Left hindlimb (tissue), 1 donor: Measurements from ENCODE around the gene RIMKLA.
A peak's percentile ranks its signal among the peaks of the same experiment; 100 is the strongest.

ENCODE experiments used
- DNase-seq: peaks from one replicate; pipeline ENCODE4 v3.0.0-alpha.2; 2018

RIMKLA gene

DNA sequence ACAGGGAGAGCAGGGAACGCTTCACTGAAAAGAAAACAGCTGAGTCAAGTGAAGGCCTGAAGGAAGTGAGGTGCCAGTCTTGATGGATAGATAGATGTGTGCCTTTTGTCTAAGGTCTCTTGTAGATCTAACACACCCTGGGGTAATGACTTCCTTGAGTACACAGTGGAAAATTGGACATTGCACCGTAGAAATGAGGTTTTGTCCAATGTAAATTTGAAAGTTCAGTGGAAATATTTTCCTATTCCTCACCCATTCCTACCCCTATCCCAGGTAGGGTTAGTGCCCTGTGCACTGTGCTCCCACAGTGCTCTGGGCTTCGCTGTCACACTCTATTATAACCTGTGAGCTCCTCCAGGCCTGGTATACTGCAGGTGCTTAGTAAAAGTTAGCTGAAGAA, 50.9 kb downstream of the RIMKLA start:
- no peak for DNase-seq

DNA sequence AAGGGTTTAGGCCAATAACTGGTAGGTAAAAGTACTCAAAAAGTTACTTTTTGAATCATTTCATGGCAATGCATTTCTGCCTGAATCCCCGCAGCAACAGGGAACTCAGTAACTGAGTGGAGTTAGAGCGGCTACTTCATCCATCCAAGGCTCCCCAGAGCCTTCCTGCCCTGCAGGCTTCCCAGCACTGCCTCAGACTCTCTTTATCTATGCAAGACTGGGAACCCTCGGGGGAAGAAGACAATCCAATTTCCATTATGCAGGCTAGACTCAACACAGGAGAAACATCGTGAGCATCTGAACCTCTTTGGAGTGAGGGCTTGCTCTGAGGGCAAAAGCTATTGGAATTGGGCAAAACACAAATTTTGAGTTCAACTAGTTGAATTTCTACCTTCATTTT, 52.1 kb downstream of the RIMKLA start:
- DNase-seq: no peak

DNA sequence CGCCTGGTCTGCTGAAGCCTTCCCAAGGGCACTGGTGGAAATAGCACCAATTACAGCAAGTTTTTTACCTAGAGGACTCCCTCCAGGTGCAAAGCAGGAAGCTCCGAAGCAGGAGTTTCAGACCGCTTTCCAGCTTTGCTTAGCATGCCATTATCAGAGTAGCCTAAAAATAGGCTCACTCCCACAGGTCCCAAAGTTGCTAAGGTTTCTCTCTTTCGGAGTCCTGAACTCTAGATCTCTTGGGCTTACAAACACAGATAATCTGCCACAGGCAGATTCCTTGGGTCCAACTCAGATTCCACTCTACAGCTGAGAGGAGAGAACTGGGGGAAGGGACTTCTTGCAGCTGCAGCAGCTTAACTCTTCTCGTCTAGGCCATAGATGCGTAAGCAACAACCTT, 52.8 kb downstream of the RIMKLA start:
- DNase-seq: no peak

DNA sequence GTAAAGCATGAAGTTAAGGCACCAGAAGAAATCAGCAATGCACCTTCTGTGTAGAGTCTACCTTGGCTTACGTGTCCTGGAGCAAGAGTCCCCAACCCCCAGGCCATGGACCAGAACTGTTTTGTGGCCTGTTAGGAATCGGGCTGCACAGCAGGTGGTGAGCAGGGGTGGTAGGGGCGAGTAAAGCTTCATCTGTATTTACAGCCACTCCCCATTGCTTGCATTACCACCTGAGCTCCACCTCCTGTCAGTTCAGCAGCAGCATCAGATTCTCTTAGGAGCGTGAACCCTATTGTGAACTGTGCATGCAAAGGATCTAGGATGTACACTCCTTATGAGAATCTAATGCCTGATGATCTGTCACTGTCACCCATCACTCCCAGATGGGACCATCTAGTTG, 53.7 kb downstream of the RIMKLA start:
- DNase-seq: no peak

DNA sequence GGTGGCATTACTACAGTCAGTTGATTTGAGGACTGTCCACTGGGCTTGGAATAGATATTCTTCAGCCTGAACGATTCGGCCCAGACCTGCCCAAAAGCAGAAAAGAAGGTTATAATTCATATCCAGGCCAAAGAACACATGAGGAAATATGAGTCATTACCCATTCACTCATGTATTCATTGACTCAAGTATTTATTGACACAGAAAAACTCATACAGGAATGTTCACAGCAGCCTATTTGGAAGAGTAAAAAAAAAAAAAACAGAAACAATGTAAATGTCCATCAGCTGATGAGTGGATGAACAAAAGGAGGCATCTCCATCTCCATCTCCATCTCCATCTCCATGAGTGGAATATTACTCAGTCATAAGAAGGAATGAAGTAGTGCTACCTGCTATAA, 59.3 kb downstream of the RIMKLA start:
- DNase-seq: no peak

DNA sequence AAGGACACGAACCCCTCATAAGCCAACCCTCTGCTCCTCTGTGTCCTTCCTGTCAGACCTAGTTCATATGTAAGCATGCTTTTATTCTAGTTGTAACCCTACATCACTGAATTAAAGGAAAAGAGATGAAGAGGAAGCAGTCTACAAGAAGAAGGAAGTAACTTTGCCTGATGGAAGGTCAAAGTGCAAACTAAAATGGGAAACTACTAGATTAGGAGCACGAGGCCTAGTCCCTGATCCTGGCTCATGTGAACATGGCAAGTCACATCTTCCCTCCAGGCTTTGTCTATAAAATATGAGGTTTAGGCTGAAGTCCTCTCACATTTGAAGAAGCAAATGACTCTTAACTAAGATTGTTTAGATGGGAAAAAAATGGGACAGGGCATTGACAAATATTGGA, 62.1 kb downstream of the RIMKLA start:
- no peak for DNase-seq

DNA sequence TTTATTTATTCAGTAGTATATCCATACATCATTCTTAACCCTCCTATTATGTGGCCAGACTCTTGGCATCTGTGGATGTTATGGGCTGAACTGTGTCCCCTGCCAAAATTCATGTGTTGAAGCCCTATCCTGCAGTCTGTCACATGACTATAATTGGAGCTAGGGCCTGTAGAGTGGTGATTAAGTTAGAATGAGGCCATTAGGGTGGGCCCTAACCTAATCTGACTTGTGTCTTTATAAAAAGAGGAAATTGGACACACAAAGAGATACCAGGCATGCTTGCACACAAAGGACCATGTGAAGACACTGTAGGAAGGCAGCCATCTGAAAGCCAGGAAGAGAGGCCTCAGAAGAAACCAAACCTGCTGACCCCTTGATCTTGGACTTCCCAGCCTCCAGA, 68.7 kb downstream of the RIMKLA start:
- no peak for DNase-seq

DNA sequence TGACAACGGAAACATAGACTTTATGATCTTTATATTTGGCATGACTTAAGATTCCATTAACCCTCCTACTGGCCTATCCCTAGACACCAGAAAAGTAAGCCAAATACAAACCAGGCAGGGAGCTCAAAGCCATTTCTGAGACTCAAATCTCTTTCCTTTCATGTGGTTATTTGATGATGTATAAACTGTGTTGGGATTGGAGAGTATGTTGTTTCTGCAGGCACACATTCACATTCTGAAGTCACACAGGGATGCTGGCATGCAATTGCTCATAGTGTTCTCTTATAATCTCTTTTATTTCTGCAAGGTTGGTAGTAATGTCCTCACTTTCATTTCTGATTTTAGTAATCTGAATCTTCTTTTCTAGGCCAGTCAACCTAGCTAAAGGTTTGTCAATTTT, 69.5 kb downstream of the RIMKLA start:
- no peak for DNase-seq

DNA sequence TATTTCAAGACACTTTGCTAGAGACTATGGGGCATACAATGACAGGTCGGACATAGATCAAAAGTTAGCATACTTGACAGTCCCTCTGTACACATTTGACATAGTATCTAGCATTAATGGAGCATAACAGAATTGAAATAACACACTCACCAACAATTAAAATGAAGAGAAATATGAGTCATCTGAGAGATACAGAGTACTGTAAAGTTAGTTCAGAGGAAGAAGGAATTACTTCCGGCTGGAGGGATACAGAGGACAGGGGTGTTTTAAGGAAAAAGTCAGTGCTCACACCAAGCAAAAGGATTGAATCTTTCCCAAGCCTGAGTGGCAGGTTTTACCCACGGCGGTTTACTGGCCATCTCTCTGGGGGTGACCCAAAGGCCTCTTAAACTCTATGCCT, 72.8 kb downstream of the RIMKLA start:
- no peak for DNase-seq

DNA sequence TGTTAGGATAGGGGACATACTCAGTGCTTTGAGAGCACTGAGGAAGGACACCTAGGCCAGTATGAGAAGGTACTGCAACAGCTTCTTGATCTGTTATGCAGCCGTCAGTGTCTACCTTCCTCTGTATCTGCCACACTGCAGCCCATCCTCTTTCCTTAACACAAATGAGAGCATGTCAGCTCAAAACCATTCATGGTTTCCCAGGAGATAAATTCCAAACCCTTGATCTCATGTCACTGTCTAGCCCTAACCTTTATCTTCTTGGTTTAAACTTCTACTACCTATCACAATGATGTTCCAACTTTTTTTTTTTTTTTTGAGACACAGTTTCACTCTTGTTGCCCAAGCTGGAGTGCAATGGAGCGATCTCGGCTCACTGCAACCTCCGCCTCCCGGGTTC, 73.8 kb downstream of the RIMKLA start:
- no peak for DNase-seq

DNA sequence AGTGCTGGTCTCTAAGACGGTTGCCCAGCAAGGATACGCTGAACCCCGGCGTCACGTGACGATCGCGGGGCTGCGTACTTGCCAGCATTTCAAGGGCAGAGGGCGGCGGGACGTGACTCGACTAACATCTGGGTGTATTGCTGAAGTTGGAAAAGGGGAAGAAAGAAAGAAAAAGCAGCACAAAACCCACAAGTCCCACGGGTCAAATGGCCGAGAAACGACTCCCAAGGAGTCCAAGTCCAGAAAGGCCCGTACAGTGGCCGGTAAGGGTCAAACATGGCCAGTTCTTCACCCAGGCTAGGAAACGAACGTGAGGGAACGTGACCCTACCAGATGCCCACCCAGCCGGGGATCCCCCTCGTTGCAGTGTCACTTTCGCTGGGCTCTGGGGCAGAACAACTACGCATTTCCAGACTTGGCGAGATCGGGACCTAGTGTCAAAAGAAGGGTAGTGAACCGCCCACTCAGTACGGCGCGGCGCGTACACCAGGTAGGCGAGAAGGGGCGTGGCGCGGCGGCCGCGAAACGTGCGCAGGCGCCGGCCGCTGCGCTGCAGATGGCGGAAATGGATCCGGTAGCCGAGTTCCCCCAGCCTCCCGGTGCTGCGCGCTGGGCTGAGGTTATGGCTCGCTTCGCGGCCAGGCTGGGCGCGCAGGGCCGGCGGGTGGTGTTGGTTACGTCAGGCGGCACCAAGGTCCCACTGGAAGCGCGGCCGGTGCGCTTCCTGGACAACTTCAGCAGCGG, 75.6 kb downstream of the RIMKLA start, which contains the start of the genes PPCS and ZMYND12:
TSS of gene PPCS (plus strand) at position 534 of the 744 bp plus-strand sequence. CDS start at position 557, 23 bp downstream.
TSS of gene ZMYND12 (minus strand) at position 13 of the 744 bp plus-strand sequence. CDS start 25 bp downstream, outside the sequence.
- peak; percentile 91 for DNase-seq

DNA sequence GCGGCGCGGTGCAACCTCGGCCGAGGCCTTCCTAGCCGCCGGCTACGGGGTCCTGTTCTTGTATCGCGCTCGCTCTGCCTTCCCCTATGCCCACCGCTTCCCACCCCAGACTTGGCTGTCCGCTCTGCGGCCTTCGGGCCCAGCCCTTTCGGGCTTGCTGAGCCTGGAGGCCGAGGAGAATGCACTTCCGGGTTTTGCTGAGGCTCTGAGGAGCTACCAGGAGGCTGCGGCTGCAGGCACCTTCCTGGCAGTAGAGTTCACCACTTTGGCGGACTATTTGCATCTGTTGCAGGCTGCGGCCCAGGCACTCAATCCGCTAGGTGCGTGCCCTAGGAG, 76.1 kb downstream of the RIMKLA start:
- DNase-seq: no peak

DNA sequence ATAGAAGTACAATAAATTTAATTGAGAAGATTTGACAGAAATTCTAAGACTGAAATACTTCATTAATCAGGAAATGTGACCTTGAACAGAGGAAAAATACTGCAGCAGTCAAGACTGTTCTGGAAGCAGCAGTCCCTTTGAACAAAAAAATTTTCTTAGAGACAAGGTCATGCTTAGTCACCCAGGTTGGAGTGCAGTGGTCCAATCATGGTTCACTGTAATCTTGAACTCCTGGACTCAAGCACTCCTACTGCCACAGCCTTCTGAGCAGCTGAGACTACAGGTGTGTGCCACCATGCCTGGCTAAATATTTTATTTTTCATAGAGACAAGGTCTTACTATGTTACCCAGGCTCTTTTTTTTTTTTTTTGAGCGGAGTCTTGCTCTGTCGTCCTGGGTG, 80.6 kb downstream of the RIMKLA start:
- no peak for DNase-seq

DNA sequence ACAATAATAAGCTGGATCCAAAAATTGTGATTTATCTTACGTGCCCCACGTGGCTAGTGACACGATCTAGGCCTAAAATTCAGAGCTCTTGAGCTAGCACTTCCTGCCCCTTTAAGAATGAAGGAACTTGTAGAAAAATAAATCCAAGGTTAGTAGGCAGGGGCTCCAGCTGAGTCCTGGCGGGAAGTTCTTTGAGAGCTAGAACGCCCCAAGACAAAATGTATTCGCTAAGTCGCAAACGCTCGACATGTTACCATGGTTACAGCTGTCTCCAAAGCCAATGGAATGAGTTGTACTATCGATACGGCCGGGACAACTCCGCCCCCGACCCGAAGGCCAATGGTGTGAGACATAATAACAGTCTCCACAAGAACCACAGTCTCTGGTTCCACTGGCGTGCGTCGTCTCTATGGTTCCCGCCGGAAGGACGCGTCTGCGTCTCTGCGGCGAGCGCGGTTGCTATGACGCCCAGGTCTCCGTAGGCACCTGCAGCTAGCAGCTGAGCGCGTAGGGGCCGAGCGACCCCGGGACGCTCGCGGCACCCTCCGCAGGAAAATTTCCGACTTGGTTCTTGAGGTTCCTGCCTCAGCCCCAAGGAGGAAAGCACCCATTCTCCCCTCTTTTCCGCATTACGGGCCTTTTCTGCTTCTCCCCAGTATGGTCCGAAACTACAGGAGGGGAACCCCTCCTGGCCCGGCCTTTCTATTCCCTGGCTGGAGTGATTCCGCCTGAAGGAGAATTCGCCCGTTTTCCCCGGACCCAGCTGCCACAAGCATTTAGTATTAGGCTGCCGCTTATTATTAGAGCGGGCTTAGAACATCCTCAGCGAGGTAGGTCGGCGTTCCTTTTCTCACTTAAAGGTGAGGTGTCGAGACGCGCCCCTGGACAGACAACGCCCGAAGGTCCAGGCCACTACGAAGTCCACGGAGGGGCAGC, 82.5 kb downstream of the RIMKLA start, which contains the start of gene CCDC30:
TSS of gene CCDC30 (plus strand) at position 459 of the 936 bp plus-strand sequence. CDS start 17,266 bp downstream, outside the sequence.
- DNase-seq: peak; percentile 96

DNA sequence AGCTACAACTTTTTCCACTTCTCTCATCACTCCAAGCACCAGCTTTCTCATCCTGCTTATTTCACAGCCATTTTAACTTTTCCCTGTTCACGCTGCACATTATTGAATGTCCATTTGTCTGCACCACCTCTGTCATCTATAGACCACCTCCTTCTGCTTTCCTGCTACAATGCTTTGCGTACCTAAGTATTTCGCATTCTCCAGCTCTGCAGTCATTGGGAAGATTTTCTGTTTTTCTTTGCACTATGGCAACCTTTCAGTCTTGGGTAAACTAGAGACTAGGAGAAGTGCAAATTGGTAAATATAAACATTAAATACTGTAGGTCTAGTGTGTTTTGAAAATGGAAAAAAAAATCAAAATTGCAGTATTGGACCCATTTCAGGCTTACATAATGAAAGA, 83.3 kb downstream of the RIMKLA start:
- no peak for DNase-seq

DNA sequence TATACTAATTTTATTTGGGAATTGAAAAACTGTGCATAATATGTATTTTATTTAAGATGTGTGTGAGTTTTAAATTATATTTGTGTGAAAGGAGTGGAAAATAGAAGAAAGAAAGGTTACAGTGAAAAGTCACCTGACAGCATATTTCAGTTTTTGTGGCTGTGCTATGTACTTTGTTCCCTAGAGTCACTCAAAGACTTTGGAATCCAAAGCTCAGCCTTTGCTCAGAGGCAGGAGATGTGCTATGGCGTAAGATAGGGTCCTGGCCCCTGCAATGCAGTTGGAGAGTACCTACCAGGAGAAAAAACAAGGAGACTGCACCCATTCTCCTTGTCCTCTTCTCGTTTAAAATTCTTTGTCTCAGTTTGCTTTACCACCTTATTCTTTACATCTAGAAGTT, 85.4 kb downstream of the RIMKLA start:
- DNase-seq: no peak

DNA sequence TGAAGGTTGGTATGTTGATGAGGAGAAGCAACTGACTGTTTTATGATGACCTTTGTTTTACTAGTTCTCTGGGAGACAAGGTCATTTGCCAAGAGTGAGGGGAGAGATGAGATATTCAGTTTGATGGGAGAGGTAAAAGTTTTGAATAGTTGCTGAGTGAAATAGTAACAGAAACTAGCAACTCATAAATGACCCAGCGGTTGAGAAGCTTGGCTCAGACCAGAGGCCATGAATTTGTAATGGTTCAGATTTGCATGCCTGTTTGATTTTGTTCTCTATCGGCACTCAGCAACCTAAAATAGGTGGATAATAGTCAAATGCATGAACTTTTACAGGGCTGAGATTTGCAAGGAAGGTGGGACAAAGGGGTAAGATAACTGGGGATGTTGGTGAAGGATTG, 89.1 kb downstream of the RIMKLA start:
- DNase-seq: no peak
